Measurements from ENCODE around the gene AHNAK.
"Not testable (repeated sequence)": the region's sequence is repeated elsewhere in the genome, so short reads cannot be mapped to it uniquely, and the experiment has no call there.

Gene AHNAK

DNA sequence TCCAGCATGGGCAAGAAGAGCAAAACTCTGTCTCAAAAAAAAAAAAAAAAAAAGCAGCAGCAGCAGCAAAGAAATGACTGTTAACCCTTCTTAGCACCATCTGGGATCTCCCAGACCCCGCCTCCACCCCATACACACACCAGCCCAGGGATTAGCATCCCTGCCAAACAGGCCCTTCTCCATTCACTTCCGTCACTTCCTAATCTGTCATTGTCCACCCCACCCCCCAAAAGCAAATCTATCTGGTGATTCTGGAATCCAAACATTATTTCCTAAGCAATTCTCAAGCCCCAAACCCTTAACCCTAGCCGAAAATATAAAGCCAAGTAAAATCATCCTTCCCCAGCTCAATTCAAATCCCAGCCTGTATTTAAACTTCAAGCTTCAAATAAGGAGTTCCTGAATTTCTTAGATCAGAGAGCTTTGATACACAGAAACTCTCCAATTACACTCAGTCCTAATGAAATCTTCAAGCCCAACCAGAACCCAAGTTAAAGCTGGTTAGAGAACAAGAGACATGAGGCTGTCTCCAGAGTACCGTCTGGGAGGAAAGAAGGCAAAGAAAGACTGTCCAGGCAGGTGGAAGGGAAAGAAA is 6.0 kb upstream of the AHNAK start:
- DNase-seq: no peak

- DNase-seq: not testable (repeated sequence)
Measured at GRCh38 chr11:62550478-62550877, 3.9 kb upstream of the AHNAK start.

- DNase-seq: no peak
Measured at GRCh38 chr11:62548545-62549335, 2.1 kb upstream of the AHNAK start.

DNA sequence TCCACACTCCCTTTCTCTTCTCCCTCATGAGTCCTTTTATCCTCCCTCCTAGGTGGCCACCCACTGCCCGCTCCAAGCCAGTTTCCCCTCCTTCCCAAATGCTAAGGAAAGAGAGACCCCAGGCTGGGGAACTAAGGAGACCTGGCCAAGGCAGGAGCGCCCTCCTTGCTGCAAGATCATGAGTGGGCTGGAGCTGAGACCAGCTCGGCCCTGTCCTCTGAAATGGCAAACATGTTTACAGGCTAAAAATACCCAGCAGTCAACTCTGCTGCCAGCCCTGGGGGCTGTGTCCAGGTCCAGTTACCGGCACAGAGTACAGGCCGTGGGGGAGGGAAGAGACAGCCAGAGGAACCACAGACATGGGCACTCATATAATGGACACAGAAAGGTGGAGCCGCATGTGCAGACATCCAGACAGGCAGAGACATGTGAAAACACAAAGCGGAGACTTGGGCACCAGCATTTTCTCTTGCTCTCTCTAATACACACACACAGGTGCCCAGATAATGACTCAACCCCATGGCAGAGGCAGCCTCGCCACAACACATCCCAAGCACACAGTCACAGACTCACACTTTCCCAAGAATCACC is 1.2 kb upstream of the AHNAK start:
- peak; percentile 42 for DNase-seq

GRCh38 chr11:62546929-62547625 is 471 bp upstream of the AHNAK start:
- no peak for DNase-seq

DNA sequence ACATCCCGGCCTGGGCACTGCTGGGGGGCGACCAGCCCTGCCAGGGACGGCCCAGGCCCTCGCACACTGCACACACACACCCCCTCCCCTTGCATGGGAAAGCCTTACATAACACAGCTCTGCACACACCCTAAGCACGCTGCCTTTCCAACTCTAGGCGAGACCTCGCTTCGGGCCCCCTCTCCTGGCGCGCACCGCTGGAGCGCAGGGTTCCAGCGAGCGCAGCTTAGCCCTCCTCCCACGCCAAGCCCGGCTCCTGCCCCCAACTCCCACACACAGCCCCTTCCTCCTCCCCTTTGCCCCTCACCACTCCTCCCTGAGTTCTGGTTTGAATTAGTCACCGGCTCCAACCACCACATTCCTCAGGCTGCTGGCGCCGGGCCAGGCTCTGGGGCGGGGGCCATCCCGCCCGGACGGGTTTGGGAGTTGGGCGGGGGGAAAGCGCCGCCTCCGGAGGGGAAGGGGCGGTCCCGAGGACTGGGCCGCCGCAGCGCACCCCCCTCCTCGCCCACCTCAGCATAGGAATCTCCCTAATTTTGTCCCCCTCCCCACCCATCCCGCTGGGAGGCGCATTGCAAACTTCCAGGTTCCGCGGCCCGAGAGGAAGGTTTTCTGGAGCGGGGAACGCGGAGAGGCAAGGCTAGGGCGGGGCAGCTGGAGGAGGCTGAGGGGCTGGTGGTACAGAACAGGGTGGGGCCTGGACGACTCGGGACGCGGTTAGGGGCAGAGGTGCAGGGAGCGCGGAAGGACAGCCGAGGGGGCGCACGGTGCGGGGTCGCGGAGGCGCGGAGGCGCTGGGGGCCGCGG is 966 bp downstream of the AHNAK start:
- DNase-seq: peak; percentile 80

DNA sequence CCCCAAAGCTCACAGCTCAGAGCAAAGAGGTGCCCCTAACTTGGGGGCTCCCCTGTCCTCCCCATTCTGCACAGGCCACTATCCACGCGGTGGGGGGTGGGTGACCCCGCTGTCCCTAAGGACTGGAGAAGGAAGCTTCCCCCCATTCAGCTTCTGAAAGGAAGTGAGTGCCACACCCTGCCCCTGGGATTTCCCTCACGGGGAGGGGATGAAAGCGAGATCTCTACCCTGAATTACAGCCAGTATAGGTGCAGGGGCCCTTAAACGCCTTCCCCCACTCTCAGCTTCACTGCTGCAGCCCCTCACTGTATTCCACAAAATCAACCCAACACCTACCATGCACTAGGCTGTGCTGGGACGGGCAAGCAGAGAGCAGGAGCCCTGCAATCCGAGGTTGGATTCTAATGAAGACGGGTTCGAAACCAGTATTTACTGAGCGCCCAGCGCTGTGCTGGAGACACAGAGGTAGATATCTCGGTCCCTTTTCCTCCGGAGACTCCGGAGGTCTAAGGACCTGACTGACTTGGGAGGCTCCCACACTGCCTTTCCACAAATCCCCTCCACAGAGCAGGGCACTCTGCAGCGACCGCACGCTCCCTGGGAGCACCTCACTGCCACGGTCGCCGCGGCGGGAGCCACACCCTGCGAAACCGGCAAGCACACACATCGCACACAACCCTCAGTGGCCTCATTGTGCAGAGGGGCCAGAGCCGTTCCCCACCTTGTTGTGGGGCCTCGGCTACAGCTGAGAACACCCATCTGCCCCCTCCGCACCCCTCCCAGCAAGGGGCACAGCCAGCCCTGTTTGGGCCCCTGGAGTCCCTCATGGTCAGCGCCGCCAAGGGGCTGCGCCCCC is 1.8 kb downstream of the AHNAK start:
- DNase-seq: peak; percentile 47

DNA sequence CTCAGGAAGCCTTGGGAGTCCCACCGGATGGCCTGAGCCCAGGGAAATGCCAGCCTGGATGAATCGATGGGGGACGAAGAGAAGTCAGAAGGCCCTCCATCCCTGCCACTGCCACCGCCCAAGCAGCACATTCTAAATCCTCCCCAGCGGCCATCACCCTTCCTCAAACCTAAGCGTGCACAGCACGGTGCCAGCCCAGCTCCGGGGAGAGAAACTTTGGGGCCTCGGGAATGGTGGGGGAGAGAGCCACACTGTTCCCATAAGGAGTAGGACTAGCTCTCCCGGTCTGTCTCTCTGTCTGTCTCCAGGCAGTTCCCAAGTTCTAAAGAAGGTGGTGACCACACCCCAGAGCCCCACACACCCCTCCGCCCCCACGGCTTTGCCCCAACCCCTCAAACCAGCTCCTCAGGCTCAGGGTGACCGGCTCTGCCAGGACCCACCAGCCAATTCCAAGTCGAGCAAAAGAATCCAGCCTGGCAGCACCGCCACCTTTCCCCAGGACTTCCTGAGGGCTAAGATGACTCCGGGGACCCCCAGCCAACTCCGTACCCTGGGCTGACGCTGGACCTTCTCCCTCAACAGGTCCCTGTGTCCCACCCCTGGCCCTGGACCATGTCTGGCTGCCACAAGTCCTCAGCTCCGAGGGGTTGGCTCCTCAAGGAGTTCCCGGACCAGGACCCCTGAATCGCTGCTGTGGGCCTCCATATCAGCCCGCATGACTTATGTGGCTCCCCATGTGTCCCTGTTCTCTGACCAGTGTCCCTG is 2.7 kb downstream of the AHNAK start:
- no peak for DNase-seq

- peak; percentile 79 for DNase-seq
Measured at GRCh38 chr11:62542750-62543567, 3.6 kb downstream of the AHNAK start.

- no peak for DNase-seq
Measured at GRCh38 chr11:62542111-62542745, 4.4 kb downstream of the AHNAK start.

DNA sequence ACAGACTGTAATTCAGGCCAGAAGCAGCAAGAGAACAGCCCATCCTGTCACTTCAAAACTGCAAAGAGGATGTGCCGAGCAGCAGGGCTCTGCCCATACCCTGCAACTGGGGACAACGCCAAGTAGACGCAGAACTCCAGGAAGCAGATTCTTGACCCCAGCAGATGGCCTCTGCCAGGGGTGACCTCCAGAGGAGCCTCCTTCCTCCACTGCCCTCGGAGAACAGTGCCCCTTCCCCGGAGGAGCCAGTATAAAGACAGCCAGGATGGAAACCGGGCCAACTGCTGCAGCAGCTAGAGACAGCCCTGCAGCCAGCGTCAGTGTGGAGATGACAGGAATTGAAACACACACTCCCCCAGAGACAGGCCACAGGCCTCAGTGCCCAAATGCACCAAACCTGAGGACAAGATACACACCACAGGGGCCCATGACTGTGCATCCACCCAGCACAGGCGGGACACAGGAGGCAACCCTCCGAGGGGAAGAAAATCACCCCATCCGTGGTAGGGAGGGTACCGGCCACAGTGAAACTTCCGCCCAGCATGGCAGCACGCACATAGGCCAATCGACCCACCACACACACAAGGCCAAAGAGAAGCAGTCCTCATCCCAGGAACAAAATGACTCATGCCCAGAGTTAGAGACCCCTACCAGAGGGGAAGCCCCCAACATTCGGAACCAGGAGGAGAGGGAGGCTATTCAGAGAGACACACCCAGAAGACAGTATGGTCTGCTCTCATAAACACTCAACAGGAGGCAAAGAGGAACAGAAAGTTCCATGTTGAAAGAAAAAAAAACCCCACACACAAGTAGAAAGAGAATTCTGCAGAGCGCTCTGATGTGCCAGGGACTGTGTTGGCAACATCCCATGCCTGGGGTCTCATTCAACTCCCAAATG is 5.6 kb downstream of the AHNAK start:
- DNase-seq: no peak

DNA sequence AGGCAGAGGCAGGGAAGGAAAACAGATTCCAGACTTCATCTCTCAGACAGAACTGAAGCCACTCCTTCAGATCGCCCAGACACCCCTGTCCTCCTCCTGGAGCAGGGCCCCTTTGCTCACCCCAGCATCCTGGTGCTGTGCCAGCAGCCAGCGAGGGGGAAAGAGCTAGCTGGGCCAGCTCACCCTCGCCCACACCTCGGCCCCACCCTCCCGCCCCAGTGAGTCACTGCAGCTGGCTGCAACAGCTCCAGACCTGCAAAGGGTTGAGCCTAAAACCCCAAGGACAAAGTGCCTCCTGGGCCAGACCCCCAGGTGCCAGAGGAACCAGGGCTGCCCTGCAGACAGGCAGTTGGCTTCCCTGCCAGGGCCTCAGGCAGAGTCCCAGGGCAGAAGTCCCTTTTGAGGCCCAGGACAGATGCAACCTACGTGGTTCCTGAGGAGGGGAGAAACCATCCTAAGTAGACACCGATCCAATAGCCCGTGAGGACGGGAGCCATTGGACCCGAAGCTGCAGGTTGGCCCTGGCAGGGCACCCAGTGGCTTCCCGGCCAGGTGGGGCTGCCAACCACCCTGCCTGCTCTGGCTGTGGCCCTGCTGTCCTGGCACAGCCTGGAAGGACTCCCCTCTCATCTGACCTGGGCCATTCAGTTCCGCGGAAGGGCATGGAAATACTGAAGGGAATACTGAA is 7.2 kb downstream of the AHNAK start:
- peak; percentile 78 for DNase-seq

DNA sequence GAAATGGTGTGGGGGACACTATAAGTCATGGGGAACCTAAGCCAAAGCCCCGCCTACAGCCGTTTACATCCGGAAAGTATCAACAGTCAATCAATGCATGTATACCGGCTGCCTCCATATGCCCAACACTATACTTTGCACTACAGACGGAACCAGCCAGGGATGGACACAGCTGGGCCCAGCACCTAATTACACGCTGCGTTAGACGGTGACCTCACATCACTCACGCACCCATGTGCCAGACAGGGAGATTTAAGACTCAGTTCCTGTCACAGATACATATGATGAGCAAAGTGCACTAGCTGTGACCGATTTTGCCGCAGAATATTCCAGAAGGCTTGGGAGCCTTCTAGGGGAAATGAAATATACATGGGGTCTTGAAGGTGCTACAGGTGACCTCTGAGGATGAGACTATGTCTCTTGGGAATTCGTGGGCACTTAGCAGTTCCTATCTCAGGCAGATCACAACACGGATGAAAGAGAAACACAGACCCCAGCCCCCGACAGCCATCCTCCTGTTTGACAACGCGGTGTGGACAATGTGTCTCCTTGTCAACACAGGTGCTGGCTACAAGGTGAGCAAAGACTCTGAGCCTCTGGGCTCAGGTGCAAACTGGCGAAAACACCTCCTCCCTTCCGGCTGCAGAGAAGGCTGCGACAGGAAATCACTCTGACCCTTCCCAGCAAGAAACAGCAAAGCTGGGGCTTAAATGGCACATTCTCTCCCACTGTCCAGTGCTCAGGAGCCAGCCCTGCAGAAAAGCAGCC is 8.0 kb downstream of the AHNAK start:
- no peak for DNase-seq

GRCh38 chr11:62536301-62536957 is 10.2 kb downstream of the AHNAK start:
- DNase-seq: no peak

DNA sequence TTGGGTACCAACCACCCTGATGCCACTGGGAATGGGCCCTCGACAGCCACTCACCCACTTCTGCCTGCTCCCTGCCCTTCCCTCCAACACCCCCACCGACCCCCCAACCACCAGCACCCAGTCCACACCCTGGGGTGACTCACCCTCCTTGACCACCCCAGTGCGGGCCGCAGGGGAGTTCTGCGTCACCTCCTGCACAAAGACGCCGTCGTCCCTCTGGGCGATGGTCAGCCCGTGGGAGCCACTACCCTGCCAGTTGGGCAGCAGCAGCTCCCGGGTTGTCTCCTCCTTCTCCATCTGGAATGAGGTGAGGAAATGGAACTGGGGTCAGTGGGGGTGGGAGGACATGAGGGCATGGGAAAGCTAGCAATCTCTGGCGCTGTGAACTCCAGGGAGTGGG is 10.8 kb downstream of the AHNAK start:
- no peak for DNase-seq

DNA sequence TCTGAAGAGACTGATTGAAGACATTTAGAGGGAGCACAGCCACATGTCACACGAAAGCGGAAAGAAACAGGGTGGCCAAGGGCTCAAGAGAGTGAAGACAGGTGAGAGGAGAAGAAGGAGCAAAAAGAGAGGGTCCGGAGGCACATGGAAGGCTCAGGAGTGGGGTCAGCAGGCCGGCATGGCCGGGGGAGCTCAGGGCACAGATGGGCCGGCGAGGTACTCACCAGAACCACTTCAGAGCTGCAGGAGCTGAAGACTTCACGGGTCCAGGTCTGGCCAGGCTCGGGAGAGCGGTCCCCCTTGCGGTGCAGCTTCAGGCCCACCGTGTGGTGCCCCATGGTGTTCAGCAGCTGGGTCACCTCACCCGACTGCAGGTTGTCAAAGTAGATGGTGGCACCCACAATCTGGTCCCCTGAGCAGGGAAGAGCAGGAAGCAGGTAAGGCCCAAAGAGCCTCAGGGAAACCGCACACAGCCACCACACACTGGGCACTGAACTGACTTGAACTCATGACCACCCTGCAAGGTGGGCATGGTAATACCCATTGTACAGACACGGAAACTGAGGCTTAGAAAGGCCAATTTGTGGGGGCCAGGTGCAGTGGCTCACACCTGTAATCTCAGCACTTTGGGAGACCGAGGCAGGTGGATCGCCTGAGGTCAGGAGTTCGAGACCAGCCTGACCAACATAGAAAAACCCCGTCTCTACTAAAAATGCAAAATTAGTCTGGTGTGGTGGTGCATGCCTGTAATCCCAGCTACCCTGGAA is 11.6 kb downstream of the AHNAK start:
- no peak for DNase-seq
